H9 (cell line): ENCODE results near the gene UQCC3. TPM values are rescaled to one million over a fixed set of nuclear protein-coding genes. Genes with fewer than 3 reads are reported as not detected.

Source experiments
- DNase-seq: peaks from one replicate; pipeline ENCODE4 v3.0.0-alpha.2; 2017
- H2AFZ ChIP-seq: one replicate; pipeline ENCODE4 v1.6.1; 2013; ENCODE audit warnings: mild to moderate bottlenecking, low read length, control low read depth, moderate library complexity
- H2AK5ac ChIP-seq: 2 replicates; pipeline ENCODE4 v1.6.1; 2013; ENCODE audit warnings: low read length, control low read depth, mixed read lengths; ENCODE audit not compliant: insufficient read length
- H2BK120ac ChIP-seq: one replicate; pipeline ENCODE4 v1.6.1; 2013; ENCODE audit warnings: low read depth, mild to moderate bottlenecking, low read length, control low read depth, inconsistent platforms; ENCODE audit not compliant: poor library complexity, severe bottlenecking
- H2BK12ac ChIP-seq: 2 replicates; pipeline ENCODE4 v1.6.1; 2013; ENCODE audit warnings: low read length, control low read depth, mixed read lengths, low read depth; ENCODE audit not compliant: insufficient read length
- H2BK15ac ChIP-seq: 2 replicates; pipeline ENCODE4 v1.6.1; 2013; ENCODE audit warnings: low read depth, low read length, control low read depth
- H2BK20ac ChIP-seq: one replicate; pipeline ENCODE4 v1.6.1; 2013; ENCODE audit warnings: low read depth, mild to moderate bottlenecking, low read length, control low read depth, inconsistent platforms; ENCODE audit not compliant: poor library complexity, severe bottlenecking
- H2BK5ac ChIP-seq: 2 replicates; pipeline ENCODE4 v1.6.1; 2013; ENCODE audit warnings: low read length, control low read depth, mixed read lengths; ENCODE audit not compliant: insufficient read length
- H3K14ac ChIP-seq: 2 replicates; pipeline ENCODE4 v1.6.1; 2013; ENCODE audit warnings: low read length, control low read depth; ENCODE audit not compliant: insufficient read depth
- H3K18ac ChIP-seq: 2 replicates; pipeline ENCODE4 v1.6.1; 2013; ENCODE audit warnings: low read depth, mild to moderate bottlenecking, mixed read lengths, low read length, control low read depth; ENCODE audit not compliant: insufficient read length
- H3K23ac ChIP-seq: 2 replicates; pipeline ENCODE4 v1.6.1; 2013; ENCODE audit warnings: low read length, control low read depth, mixed read lengths, low read depth; ENCODE audit not compliant: insufficient read length
- H3K23me2 ChIP-seq: 2 replicates; pipeline ENCODE4 v1.6.1; 2013; ENCODE audit warnings: low read depth, mild to moderate bottlenecking, mixed read lengths, low read length, control low read depth; ENCODE audit not compliant: insufficient read length, poor library complexity, severe bottlenecking
- H3K27ac ChIP-seq: 2 replicates; pipeline ENCODE4 v1.5.1; 2013; ENCODE audit warnings: low read length, control low read depth, mixed read lengths, low read depth; ENCODE audit not compliant: insufficient read length
- H3K27me3 ChIP-seq: 2 replicates; pipeline ENCODE4 v1.6.1; 2013; ENCODE audit warnings: low read length, control low read depth, inconsistent platforms; ENCODE audit not compliant: insufficient read depth
- H3K4ac ChIP-seq: 2 replicates; pipeline ENCODE4 v1.6.1; 2013; ENCODE audit warnings: low read depth, mild to moderate bottlenecking, control low read depth, inconsistent platforms, low read length, moderate library complexity
- H3K4me1 ChIP-seq: 2 replicates; pipeline ENCODE4 v1.6.1; 2013; ENCODE audit warnings: low read length, control low read depth, inconsistent platforms; ENCODE audit not compliant: insufficient read depth
- H3K4me2 ChIP-seq: 2 replicates; pipeline ENCODE4 v1.6.1; 2013; ENCODE audit warnings: low read length, control low read depth, mixed read lengths; ENCODE audit not compliant: insufficient read length, insufficient read depth
- H3K56ac ChIP-seq: 2 replicates; pipeline ENCODE4 v1.6.1; 2013; ENCODE audit warnings: low read depth, mild to moderate bottlenecking, mixed read lengths, low read length, control low read depth; ENCODE audit not compliant: insufficient read length
- H3K79me1 ChIP-seq: 2 replicates; pipeline ENCODE4 v1.6.1; 2013; ENCODE audit warnings: low read depth, mild to moderate bottlenecking, moderate library complexity, low read length, control low read depth, inconsistent platforms; ENCODE audit not compliant: insufficient read depth, poor library complexity, severe bottlenecking
- H3K79me2 ChIP-seq: 2 replicates; pipeline ENCODE4 v1.6.1; 2013; ENCODE audit warnings: low read length, control low read depth, inconsistent platforms; ENCODE audit not compliant: insufficient read depth
- H3K9ac ChIP-seq: 2 replicates; pipeline ENCODE4 v1.6.1; 2013; ENCODE audit warnings: low read length, control low read depth, mixed read lengths; ENCODE audit not compliant: insufficient read length; ENCODE audit errors: extremely low read depth
- H3K9me3 ChIP-seq: one replicate; pipeline ENCODE4 v1.6.1; 2013; ENCODE audit warnings: low read depth, low read length, inconsistent platforms; ENCODE audit not compliant: control insufficient read depth
- H3T11ph ChIP-seq: one replicate; pipeline ENCODE4 v1.6.1; 2013; ENCODE audit warnings: mild to moderate bottlenecking, low read length, control low read depth, inconsistent platforms
- H4K20me1 ChIP-seq: one replicate; pipeline ENCODE4 v1.6.1; 2013; ENCODE audit not compliant: control insufficient read depth, insufficient read length, insufficient read depth
- H4K5ac ChIP-seq: 2 replicates; pipeline ENCODE4 v1.6.1; 2013; ENCODE audit warnings: low read depth, mild to moderate bottlenecking, mixed read lengths, low read length, control low read depth; ENCODE audit not compliant: insufficient read length
- H4K8ac ChIP-seq: replicated peaks from 2 replicates; pipeline ENCODE4 v1.6.1; 2013; ENCODE audit warnings: low read length, control low read depth, mixed read lengths, low read depth; ENCODE audit not compliant: insufficient read length
- H4K91ac ChIP-seq: 2 replicates; pipeline ENCODE4 v1.6.1; 2013; ENCODE audit warnings: low read depth, mild to moderate bottlenecking, moderate library complexity, mixed read lengths, low read length, control low read depth; ENCODE audit not compliant: insufficient read length
- H3K27ac Mint-ChIP-seq, 3 experiments: 2 replicates in 2 of 3; 3 replicates in 1 of 3; pipeline ENCODE4 v1.8.0; 2020 to 2021; ENCODE audit warnings: mixed read lengths in 3 of 3, mild to moderate bottlenecking in 1 of 3, moderate library complexity in 1 of 3
- H3K27me3 Mint-ChIP-seq: 2 replicates; pipeline ENCODE4 v1.8.0; 2021; ENCODE audit warnings: low read depth, mild to moderate bottlenecking, moderate library complexity, mixed read lengths
- H3K36me3 Mint-ChIP-seq, 3 experiments: 2 replicates in 2 of 3; 3 replicates in 1 of 3; pipeline ENCODE4 v1.8.0; 2020 to 2021; ENCODE audit warnings: low read depth in 3 of 3, mixed read lengths in 3 of 3; ENCODE audit not compliant: insufficient read depth in 1 of 3
- H3K4me1 Mint-ChIP-seq, 2 experiments: 2 replicates each; pipeline ENCODE4 v1.8.0; 2020; ENCODE audit warnings: mixed read lengths in 2 of 2
- H3K4me3 Mint-ChIP-seq, 2 experiments: 2 replicates in 1 of 2; 3 replicates in 1 of 2; pipeline ENCODE4 v1.8.0; 2020 to 2021; ENCODE audit warnings: mild to moderate bottlenecking in 2 of 2, mixed read lengths in 2 of 2, moderate library complexity in 1 of 2
- H3K9me3 Mint-ChIP-seq, 2 experiments: 2 replicates in 1 of 2; 3 replicates in 1 of 2; pipeline ENCODE4 v1.8.0; 2020; ENCODE audit warnings: mild to moderate bottlenecking in 2 of 2, mixed read lengths in 2 of 2, moderate library complexity in 1 of 2
- CTCF ChIP-seq: fragments of 200-600 bp; sonication (generic); conservative IDR thresholded peaks from 3 replicates; pipeline ENCODE4 v1.8.0; 2021; ENCODE audit warnings: antibody characterized with exemption, mild to moderate bottlenecking
- WGBS: extraction: QIAGEN DNeasy Blood & Tissue Kit; methylation state at CpG from one replicate; pipeline ENCODE4 v1.1.7; 2013; ENCODE audit warnings: missing lambda C conversion rate, low lambda C conversion rate, mixed read lengths; ENCODE audit not compliant: insufficient read length; ENCODE audit errors: extremely low coverage; 5-methylcytosine and 5-hydroxymethylcytosine counted together
- total RNA-seq: library from RNA; stranded (reverse); gene quantifications from 2 replicates; pipeline ENCODE4 v1.2.1, GENCODE V29; 2021

Gene UQCC3
- total RNA-seq, 1 experiment from 2014 or later: 11.1 TPM

- Histone ChIP-seq H2AK5ac (no peak overlapping the region), H3K18ac (no peak overlapping the region), H4K20me1 (no peaks in the 10 kb centered on the region), H4K5ac (no peak overlapping the region), H3T11ph (no peak overlapping the region), H2BK20ac (no peak overlapping the region), H3K56ac (no peak overlapping the region), H3K4ac (no peak overlapping the region), H3K79me2 (peaks cover 10% of the 10 kb centered on the region; the same call in 1 of the 2 replicates), H3K27ac (no peak overlapping the region), H3K79me1 (no peaks in the 10 kb centered on the region), H3K4me2 (peak overlapping the region; percentile 74), H2BK15ac (no peak overlapping the region), H2BK5ac (no peak overlapping the region), H3K9ac (peak overlapping the region; percentile 86), H3K23me2 (peaks cover 5% of the 10 kb centered on the region), H2AFZ (no peak overlapping the region), H4K8ac (no peak overlapping the region), H3K9me3 (no peaks in the 10 kb centered on the region), H2BK12ac (no peak overlapping the region), H4K91ac (no peak overlapping the region), H3K27me3 (no peaks in the 10 kb centered on the region), H2BK120ac (no peak overlapping the region), H3K4me1 (peaks cover 3% of the 10 kb centered on the region; the same call in 1 of the 2 replicates), H3K23ac (no peak overlapping the region), H3K14ac (no peak overlapping the region)
- DNase-seq: no peak
- Mint-ChIP-seq H3K9me3 (no peaks in the 10 kb centered on the region), H3K4me3 (peak overlapping the region; percentile 98 to 100), H3K27ac (peak overlapping the region; percentile 84 to 98 (median 98)), H3K36me3 (peaks cover 14 to 47% (median 32%) of the 10 kb centered on the region in 3 experiments), H3K27me3 (no peaks in the 10 kb centered on the region), H3K4me1 (peaks cover 7 to 9% of the 10 kb centered on the region in 2 experiments)
- TF ChIP-seq CTCF: no peak
- WGBS: no CpG with 5 or more reads among the region's 11 CpGs
Measured at GRCh38 chr11:62645671-62645945, 25.9 kb upstream of the UQCC3 start.
